H1 (cell line): Measurements from ENCODE around the gene JMJD1C. TPM values are rescaled to one million over a fixed set of nuclear protein-coding genes. Genes with fewer than 3 reads are reported as not detected.

ENCODE experiments used
- BRCA1 ChIP-seq: IDR thresholded peaks from 2 replicates; pipeline ENCODE4 v1.6.1; 2012; ENCODE audit warnings: low read depth, low read length, improper control_type of control experiment
- CHD2 ChIP-seq: IDR thresholded peaks from 2 replicates; pipeline ENCODE4 v1.6.1; 2012; ENCODE audit warnings: low read length, improper control_type of control experiment
- EP300 ChIP-seq, 2 experiments: IDR thresholded peaks; 1 replicate in 1 of 2; 2 replicates in 1 of 2; pipeline ENCODE4 v1.6.1; 2011 to 2012; ENCODE audit warnings: low read depth in 2 of 2, low read length in 2 of 2, mild to moderate bottlenecking in 2 of 2, borderline replicate concordance in 1 of 2, inconsistent platforms in 1 of 2, moderate library complexity in 1 of 2
- GABPA ChIP-seq: IDR thresholded peaks from 2 replicates; pipeline ENCODE4 v1.6.1; 2011; ENCODE audit warnings: mild to moderate bottlenecking, low read length, moderate library complexity, borderline replicate concordance; ENCODE audit not compliant: insufficient read depth
- JUND ChIP-seq: IDR thresholded peaks from 2 replicates; pipeline ENCODE4 v1.6.1; 2011; ENCODE audit warnings: mild to moderate bottlenecking, improper control_type of control experiment, low read length
- MAFK ChIP-seq: IDR thresholded peaks from 2 replicates; pipeline ENCODE4 v1.6.1; 2012; ENCODE audit warnings: low read depth, mild to moderate bottlenecking, improper control_type of control experiment, low read length
- SRF ChIP-seq: IDR thresholded peaks from 2 replicates; pipeline ENCODE4 v1.6.1; 2011; ENCODE audit warnings: mild to moderate bottlenecking, low read depth, low read length, moderate library complexity
- YY1 ChIP-seq: IDR thresholded peaks from 2 replicates; pipeline ENCODE4 v1.6.1; 2011; ENCODE audit warnings: low read depth, mild to moderate bottlenecking, low read length
- polyA plus RNA-seq, 7 experiments: library from polyadenylated mRNA; depleted of rRNA in 3 of 7; stranded (reverse) in 5 of 7; unstranded in 2 of 7; fragments of >200 nt in 5 of 7; fragments of 200-250 nt in 2 of 7; gene quantifications; 1 replicate in 5 of 7; 2 replicates in 1 of 7; 4 replicates in 1 of 7; pipeline versions ENCODE4 v1.2.1 to v1.2.3, GENCODE V29; 2011 to 2013; ENCODE audit warnings: missing spikeins in 2 of 7, mixed read lengths in 2 of 7
- total RNA-seq: library from RNA; stranded (reverse); fragmentation: NEBNext Ultra II Directional; extraction: Animal tissue kit (Norgen Biotek cat#: 25700); gene quantifications from 2 replicates; pipeline ENCODE4 v1.2.1, GENCODE V29; 2021
- TF ChIP-seq, protein P1 (sequence below): IDR thresholded peaks from 2 replicates; pipeline ENCODE4 v1.6.1; 2011; ENCODE audit warnings: low read length, improper control_type of control experiment

The JMJD1C gene
- total and polyA plus RNA-seq, 2 of the 8 experiments (the other 6 are each of a cell fraction or from before 2014, with no cell fraction given) = 54.5 to 210 TPM

DNA sequence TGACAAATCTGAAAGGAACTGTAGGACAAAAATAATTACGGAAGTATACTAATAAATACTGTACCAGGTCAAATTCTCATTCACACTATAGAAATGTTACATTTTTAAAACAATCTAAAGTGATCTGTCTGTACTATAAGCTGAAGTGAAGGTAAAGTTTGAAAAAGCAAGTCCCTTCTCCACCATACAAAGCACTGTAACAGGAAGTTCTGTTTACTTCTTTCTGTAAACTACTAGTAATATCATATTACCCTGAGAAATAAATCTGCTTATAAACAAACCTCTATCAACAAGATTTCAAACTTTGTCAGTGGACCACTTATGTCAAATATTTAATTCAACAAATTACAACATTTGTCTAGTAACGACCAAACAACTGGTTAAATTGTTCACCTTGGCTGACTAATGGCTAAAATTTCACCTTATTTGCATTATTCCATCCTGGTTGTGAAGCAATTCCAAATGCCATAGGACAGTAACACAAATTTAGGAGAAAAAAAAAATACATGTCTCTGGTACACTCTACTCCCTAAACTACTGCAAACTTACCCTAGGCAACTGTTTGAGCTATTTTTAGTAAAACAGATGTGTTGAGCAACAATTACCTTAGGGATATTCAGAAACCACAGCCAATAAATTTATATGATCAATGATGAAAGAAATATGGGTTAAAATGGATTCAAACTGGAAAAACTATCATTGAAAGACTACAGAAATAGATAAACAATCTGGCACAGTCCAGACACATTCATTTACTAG, 206.7 kb downstream of the JMJD1C start (continued):
- TF ChIP-seq, protein P1, sequence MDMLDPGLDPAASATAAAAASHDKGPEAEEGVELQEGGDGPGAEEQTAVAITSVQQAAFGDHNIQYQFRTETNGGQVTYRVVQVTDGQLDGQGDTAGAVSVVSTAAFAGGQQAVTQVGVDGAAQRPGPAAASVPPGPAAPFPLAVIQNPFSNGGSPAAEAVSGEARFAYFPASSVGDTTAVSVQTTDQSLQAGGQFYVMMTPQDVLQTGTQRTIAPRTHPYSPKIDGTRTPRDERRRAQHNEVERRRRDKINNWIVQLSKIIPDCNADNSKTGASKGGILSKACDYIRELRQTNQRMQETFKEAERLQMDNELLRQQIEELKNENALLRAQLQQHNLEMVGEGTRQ = no peak
- no peak for TF ChIP-seq YY1
- TF ChIP-seq SRF = no peak
- no peak for TF ChIP-seq MAFK
- TF ChIP-seq JUND = no peak
- TF ChIP-seq GABPA = no peak
- no peak for TF ChIP-seq CHD2
- no peak for TF ChIP-seq EP300 (IDR thresholded peaks at IDR 0.05; ENCODE audit: borderline replicate concordance in 1 of 2, low read depth in 2 of 2, low read length in 2 of 2)
- no peak for TF ChIP-seq BRCA1
- TF ChIP-seq, all 59 proteins: peak for 0
